HepG2 (cell line): Measurements from ENCODE around the gene C5.
"Not testable (repeated sequence)": the region's sequence is repeated elsewhere in the genome, so short reads cannot be mapped to it uniquely, and the experiment has no call there.

ENCODE experiments used
- ATF3 ChIP-seq: sonication (generic); formaldehyde crosslinking; IDR thresholded peaks from 2 replicates; pipeline ENCODE4 v1.4.0; 2020; ENCODE audit warnings: missing genetic modification reagents
- ELK4 ChIP-seq: sonication (generic); formaldehyde crosslinking; IDR thresholded peaks from 2 replicates; pipeline ENCODE4 v1.9.0; 2021; ENCODE audit warnings: missing genetic modification reagents, borderline replicate concordance
- FOXP1 ChIP-seq, 2 experiments: fragments of 450-650 bp in 1 of 2; IDR thresholded peaks; 2 replicates each; pipeline ENCODE4 v1.6.1; 2017 to 2018; ENCODE audit warnings: antibody characterized with exemption in 1 of 2
- MYC ChIP-seq: sonication (generic); formaldehyde crosslinking; IDR thresholded peaks from 2 replicates; pipeline ENCODE4 v1.9.0; 2021; ENCODE audit warnings: missing genetic modification reagents, borderline replicate concordance
- POLR2A ChIP-seq, 2 experiments: IDR thresholded peaks; 2 replicates each; pipeline ENCODE4 v1.6.1; 2011; ENCODE audit warnings: low read depth in 2 of 2, low read length in 2 of 2, mild to moderate bottlenecking in 1 of 2, moderate library complexity in 1 of 2; ENCODE audit not compliant: insufficient read depth in 1 of 2
- RFX1 ChIP-seq: fragments of 450-650 bp; IDR thresholded peaks from 2 replicates; pipeline ENCODE4 v1.6.1; 2017
- SRY ChIP-seq: sonication (generic); formaldehyde crosslinking; IDR thresholded peaks from 2 replicates; pipeline ENCODE4 v1.8.0; 2022; ENCODE audit warnings: mild to moderate bottlenecking, missing genetic modification reagents
- TBP ChIP-seq: sonication (generic); formaldehyde crosslinking; IDR thresholded peaks from 2 replicates; pipeline ENCODE4 v1.5.0; 2020; ENCODE audit warnings: missing genetic modification reagents
- USF2 ChIP-seq, 2 experiments: sonication (generic) in 1 of 2; formaldehyde crosslinking in 1 of 2; IDR thresholded peaks; 2 replicates each; pipeline versions ENCODE4 v1.5.1 to v1.6.1; 2011 to 2020; ENCODE audit warnings: borderline replicate concordance in 1 of 2, low read depth in 1 of 2, low read length in 1 of 2, mild to moderate bottlenecking in 1 of 2, missing genetic modification reagents in 1 of 2, moderate library complexity in 1 of 2
- YY1 ChIP-seq: IDR thresholded peaks from 2 replicates; pipeline ENCODE4 v1.6.1; 2011; ENCODE audit warnings: low read length, low read depth, moderate library complexity, mild to moderate bottlenecking; ENCODE audit not compliant: insufficient read depth, insufficient replicate concordance
- ZBTB38 ChIP-seq: sonication (generic); formaldehyde crosslinking; IDR thresholded peaks from 2 replicates; pipeline ENCODE4 v1.5.1; 2020; ENCODE audit warnings: mild to moderate bottlenecking, missing genetic modification reagents
- ZEB1 ChIP-seq: IDR thresholded peaks from 2 replicates; pipeline ENCODE4 v1.6.1; 2012; ENCODE audit warnings: mild to moderate bottlenecking, low read depth, inconsistent platforms; ENCODE audit not compliant: insufficient replicate concordance
- ZFP91 ChIP-seq: sonication (generic); formaldehyde crosslinking; IDR thresholded peaks from 2 replicates; pipeline ENCODE4 v1.9.0; 2022; ENCODE audit warnings: missing genetic modification reagents, mild to moderate bottlenecking, borderline replicate concordance
- TF ChIP-seq, protein P1 (sequence below): sonication (generic); formaldehyde crosslinking; IDR thresholded peaks from 2 replicates; pipeline ENCODE4 v1.5.0; 2020; ENCODE audit warnings: mild to moderate bottlenecking, missing genetic modification reagents, moderate library complexity

GRCh38 chr9:121028285-121028684 is 21.8 kb downstream of the C5 start:
- not testable (repeated sequence) for TF ChIP-seq ATF3 (CRISPR knock-in tag); SRY (CRISPR knock-in tag); POLR2A (IDR thresholded peaks at IDR 0.05; ENCODE audit: insufficient read depth in 1 of 2, low read depth in 2 of 2, low read length in 2 of 2); ZEB1; ZBTB38 (CRISPR knock-in tag); YY1; ZFP91 (CRISPR knock-in tag); USF2 (IDR thresholded peaks at IDR 0.05; ENCODE audit: low read depth, low read length); USF2 (CRISPR knock-in tag; IDR thresholded peaks at IDR 0.05; ENCODE audit: borderline replicate concordance); MYC (CRISPR knock-in tag); ELK4 (CRISPR knock-in tag); TBP; RFX1; FOXP1 (IDR thresholded peaks at IDR 0.05); FOXP1 (CRISPR knock-in tag; IDR thresholded peaks at IDR 0.05)
- TF ChIP-seq, protein P1, sequence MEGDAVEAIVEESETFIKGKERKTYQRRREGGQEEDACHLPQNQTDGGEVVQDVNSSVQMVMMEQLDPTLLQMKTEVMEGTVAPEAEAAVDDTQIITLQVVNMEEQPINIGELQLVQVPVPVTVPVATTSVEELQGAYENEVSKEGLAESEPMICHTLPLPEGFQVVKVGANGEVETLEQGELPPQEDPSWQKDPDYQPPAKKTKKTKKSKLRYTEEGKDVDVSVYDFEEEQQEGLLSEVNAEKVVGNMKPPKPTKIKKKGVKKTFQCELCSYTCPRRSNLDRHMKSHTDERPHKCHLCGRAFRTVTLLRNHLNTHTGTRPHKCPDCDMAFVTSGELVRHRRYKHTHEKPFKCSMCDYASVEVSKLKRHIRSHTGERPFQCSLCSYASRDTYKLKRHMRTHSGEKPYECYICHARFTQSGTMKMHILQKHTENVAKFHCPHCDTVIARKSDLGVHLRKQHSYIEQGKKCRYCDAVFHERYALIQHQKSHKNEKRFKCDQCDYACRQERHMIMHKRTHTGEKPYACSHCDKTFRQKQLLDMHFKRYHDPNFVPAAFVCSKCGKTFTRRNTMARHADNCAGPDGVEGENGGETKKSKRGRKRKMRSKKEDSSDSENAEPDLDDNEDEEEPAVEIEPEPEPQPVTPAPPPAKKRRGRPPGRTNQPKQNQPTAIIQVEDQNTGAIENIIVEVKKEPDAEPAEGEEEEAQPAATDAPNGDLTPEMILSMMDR (CRISPR knock-in tag), result not testable (repeated sequence)
